DOHH2 (cell line): ENCODE results near the gene ST13.

Experiments used
- EZH2phosphoT487 ChIP-seq: fragments of 200-600 bp; sonication (generic); IDR thresholded peaks from 2 replicates; pipeline ENCODE4 v1.6.1; 2017; ENCODE audit warnings: borderline replicate concordance, mild to moderate bottlenecking, antibody characterized with exemption, low read length, moderate library complexity, mixed read lengths
- TF ChIP-seq, protein P1 (sequence below): fragments of 200-600 bp; sonication (generic); IDR thresholded peaks from one replicate; pipeline ENCODE4 v1.5.1; 2014; ENCODE audit warnings: antibody characterized with exemption, mild to moderate bottlenecking, low read depth, low read length; ENCODE audit not compliant: poor library complexity, severe bottlenecking

DNA sequence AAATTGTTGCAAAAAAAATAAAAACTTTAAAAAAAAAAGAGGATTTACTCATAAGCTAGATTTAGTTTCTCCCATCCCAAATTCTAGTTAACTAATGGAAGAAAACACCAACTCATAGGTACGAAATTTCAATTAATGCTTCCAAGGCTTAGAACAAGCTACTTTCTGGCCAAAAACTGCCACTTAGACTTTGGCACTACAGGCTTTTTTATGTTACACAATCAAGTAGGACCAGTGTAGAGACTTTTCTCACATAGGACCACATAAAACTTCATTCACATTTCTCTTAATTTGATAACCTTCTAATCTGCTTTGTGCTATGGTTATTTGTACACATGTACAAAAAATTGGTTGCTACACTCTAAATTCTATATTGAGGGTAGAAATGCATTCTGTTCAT lies 3.1 kb downstream of the ST13 start:
- TF ChIP-seq EZH2phosphoT487 = no peak
- TF ChIP-seq, protein P1, sequence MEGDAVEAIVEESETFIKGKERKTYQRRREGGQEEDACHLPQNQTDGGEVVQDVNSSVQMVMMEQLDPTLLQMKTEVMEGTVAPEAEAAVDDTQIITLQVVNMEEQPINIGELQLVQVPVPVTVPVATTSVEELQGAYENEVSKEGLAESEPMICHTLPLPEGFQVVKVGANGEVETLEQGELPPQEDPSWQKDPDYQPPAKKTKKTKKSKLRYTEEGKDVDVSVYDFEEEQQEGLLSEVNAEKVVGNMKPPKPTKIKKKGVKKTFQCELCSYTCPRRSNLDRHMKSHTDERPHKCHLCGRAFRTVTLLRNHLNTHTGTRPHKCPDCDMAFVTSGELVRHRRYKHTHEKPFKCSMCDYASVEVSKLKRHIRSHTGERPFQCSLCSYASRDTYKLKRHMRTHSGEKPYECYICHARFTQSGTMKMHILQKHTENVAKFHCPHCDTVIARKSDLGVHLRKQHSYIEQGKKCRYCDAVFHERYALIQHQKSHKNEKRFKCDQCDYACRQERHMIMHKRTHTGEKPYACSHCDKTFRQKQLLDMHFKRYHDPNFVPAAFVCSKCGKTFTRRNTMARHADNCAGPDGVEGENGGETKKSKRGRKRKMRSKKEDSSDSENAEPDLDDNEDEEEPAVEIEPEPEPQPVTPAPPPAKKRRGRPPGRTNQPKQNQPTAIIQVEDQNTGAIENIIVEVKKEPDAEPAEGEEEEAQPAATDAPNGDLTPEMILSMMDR = no peak
